DOHH2 (cell line): Measurements from ENCODE around the gene EPB41L5.

Experiments
- H3F3A ChIP-seq: fragments of 200-600 bp; sonication (generic), shearing (Covaris generic); 2 replicates; pipeline ENCODE4 v1.6.0; 2016; ENCODE audit warnings: antibody characterized with exemption, mild to moderate bottlenecking; ENCODE audit not compliant: control insufficient read depth, insufficient read depth
- H3K27ac ChIP-seq: fragments of 200-600 bp; sonication (generic); 2 replicates; pipeline ENCODE4 v1.5.1; 2014; ENCODE audit warnings: low read depth, mild to moderate bottlenecking, low read length, moderate library complexity
- H3K27me3 ChIP-seq: fragments of 200-600 bp; sonication (generic); 2 replicates; pipeline ENCODE4 v1.6.1; 2014; ENCODE audit warnings: mild to moderate bottlenecking, low read length, mixed read lengths; ENCODE audit not compliant: control insufficient read depth
- H3K36me3 ChIP-seq: fragments of 200-600 bp; sonication (generic); 2 replicates; pipeline ENCODE4 v1.6.1; 2014; ENCODE audit warnings: mild to moderate bottlenecking, low read length, moderate library complexity, mixed read lengths; ENCODE audit not compliant: control insufficient read depth
- H3K4me1 ChIP-seq: fragments of 200-600 bp; sonication (generic); 2 replicates; pipeline ENCODE4 v1.6.1; 2014; ENCODE audit warnings: mild to moderate bottlenecking, low read length, mixed read lengths; ENCODE audit not compliant: control insufficient read depth
- H3K4me2 ChIP-seq: fragments of 200-600 bp; sonication (generic); 2 replicates; pipeline ENCODE4 v1.6.0; 2014; ENCODE audit warnings: mild to moderate bottlenecking, low read length, moderate library complexity
- H3K4me3 ChIP-seq: fragments of 200-600 bp; sonication (generic); 2 replicates; pipeline ENCODE4 v1.5.1; 2014; ENCODE audit warnings: mild to moderate bottlenecking, low read length, mixed read lengths
- H3K79me2 ChIP-seq: fragments of 200-600 bp; sonication (generic); 2 replicates; pipeline ENCODE4 v1.6.1; 2014; ENCODE audit warnings: mild to moderate bottlenecking, low read length, mixed read lengths; ENCODE audit not compliant: control insufficient read depth
- H3K9me2 ChIP-seq: fragments of 200-600 bp; sonication (generic); replicated peaks from 2 replicates; pipeline ENCODE4 v1.6.1; 2014; ENCODE audit warnings: mild to moderate bottlenecking, low read length, mixed read lengths; ENCODE audit not compliant: control insufficient read depth
- H3K9me3 ChIP-seq: fragments of 200-600 bp; sonication (generic); 2 replicates; pipeline ENCODE4 v1.6.1; 2014; ENCODE audit warnings: antibody characterized with exemption, low read length, mixed read lengths; ENCODE audit not compliant: control insufficient read depth, insufficient read depth
- H4K20me1 ChIP-seq: fragments of 200-600 bp; sonication (generic); 2 replicates; pipeline ENCODE4 v1.6.0; 2014; ENCODE audit warnings: low read depth, mild to moderate bottlenecking, antibody characterized with exemption, low read length, moderate library complexity; ENCODE audit not compliant: control insufficient read depth, insufficient read depth
- CTCF ChIP-seq: fragments of 200-600 bp; sonication (generic); IDR thresholded peaks from one replicate; pipeline ENCODE4 v1.5.1; 2014; ENCODE audit warnings: antibody characterized with exemption, mild to moderate bottlenecking, low read depth, low read length; ENCODE audit not compliant: poor library complexity, severe bottlenecking
- EZH2phosphoT487 ChIP-seq: fragments of 200-600 bp; sonication (generic); IDR thresholded peaks from 2 replicates; pipeline ENCODE4 v1.6.1; 2017; ENCODE audit warnings: borderline replicate concordance, mild to moderate bottlenecking, antibody characterized with exemption, low read length, moderate library complexity, mixed read lengths

EPB41L5 gene

GRCh38 chr2:120029672-120030640 lies 17.1 kb downstream of the EPB41L5 start:
- no peaks in the 10 kb centered on the region for H4K20me1 ChIP-seq
- no peaks in the 10 kb centered on the region for H3K27me3 ChIP-seq
- H3K9me3 ChIP-seq, result no peaks in the 10 kb centered on the region
- H3K4me1 ChIP-seq, result no peaks in the 10 kb centered on the region
- no peaks in the 10 kb centered on the region for H3K36me3 ChIP-seq
- no peaks in the 10 kb centered on the region for H3K79me2 ChIP-seq
- H3K4me3 ChIP-seq, result no peak overlapping the region
- H3K4me2 ChIP-seq, result no peak overlapping the region
- H3K9me2 ChIP-seq, result no peaks in the 10 kb centered on the region
- no peak overlapping the region for H3K27ac ChIP-seq
- H3F3A ChIP-seq, result no peaks in the 10 kb centered on the region
- TF ChIP-seq CTCF, result no peak
- no peak for TF ChIP-seq EZH2phosphoT487

- Histone ChIP-seq H3K27ac (no peak overlapping the region), H3K79me2 (no peaks in the 10 kb centered on the region)
These were observed 19.4 kb downstream of the EPB41L5 start for GRCh38 chr2:120032297-120032696.

GRCh38 chr2:120034027-120034426 lies 21.1 kb downstream of the EPB41L5 start:
- no peaks in the 10 kb centered on the region for H3K36me3 ChIP-seq
- no peaks in the 10 kb centered on the region for H3K9me3 ChIP-seq
- no peak overlapping the region for H3K4me3 ChIP-seq
- H3K79me2 ChIP-seq, result no peaks in the 10 kb centered on the region
- no peaks in the 10 kb centered on the region for H3K4me1 ChIP-seq
- H3K4me2 ChIP-seq, result no peak overlapping the region
- no peaks in the 10 kb centered on the region for H3F3A ChIP-seq
- no peak overlapping the region for H3K27ac ChIP-seq
- TF ChIP-seq CTCF (no peak), EZH2phosphoT487 (no peak)
- H4K20me1 ChIP-seq, result no peaks in the 10 kb centered on the region
- no peaks in the 10 kb centered on the region for H3K9me2 ChIP-seq
- no peaks in the 10 kb centered on the region for H3K27me3 ChIP-seq

More at GRCh38 chr2:120032297-120032696, 19.4 kb downstream of the EPB41L5 start:
- H4K20me1 ChIP-seq, result no peaks in the 10 kb centered on the region
- no peak overlapping the region for H3K4me2 ChIP-seq
- no peak overlapping the region for H3K4me3 ChIP-seq
- H3K27me3 ChIP-seq, result no peaks in the 10 kb centered on the region
- no peaks in the 10 kb centered on the region for H3K9me3 ChIP-seq
- no peaks in the 10 kb centered on the region for H3K4me1 ChIP-seq
- no peaks in the 10 kb centered on the region for H3K9me2 ChIP-seq
- H3K36me3 ChIP-seq, result no peaks in the 10 kb centered on the region
- TF ChIP-seq EZH2phosphoT487 (no peak), CTCF (no peak)
- no peaks in the 10 kb centered on the region for H3F3A ChIP-seq
